ENCODE results near the gene SNAP29.

SNAP29 gene

DNA sequence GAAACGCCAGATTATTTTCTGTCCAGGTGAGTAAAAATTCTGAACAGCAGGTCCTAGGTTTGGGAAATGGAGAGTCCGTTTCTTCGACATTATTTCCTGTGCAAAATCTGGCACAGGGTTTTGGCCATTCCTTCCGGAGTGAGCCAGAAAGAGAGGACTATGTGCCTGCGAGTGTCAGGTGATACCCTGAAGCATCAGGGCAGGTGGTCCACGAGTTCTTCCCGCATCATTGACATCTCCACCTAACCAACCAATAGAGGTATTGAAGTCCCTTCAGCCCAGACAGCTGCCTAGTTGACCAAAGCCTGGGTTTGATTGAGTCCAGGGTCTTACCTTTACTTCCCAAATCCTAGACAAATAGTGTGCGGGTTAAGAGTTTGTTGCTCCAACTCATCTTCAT lies 808 bp downstream of the SNAP29 start:
- H3K27ac ChIP-seq (ENCODE audit: extremely low read depth, low read depth, low read length): no peak overlapping the region
- peaks cover 0 to 32% of the 10 kb centered on the region in 2 experiments; a peak in 1 of 3 replicates for H3K36me3 ChIP-seq (ENCODE audit: control insufficient read depth in 2 of 2, insufficient read depth in 1 of 2, low read length in 2 of 2)
- H3K4me1 ChIP-seq (ENCODE audit: control insufficient read depth, insufficient read depth, low read length): 0 out of 2 replicates have a peak, but pooled peaks cover 2% of the 10 kb centered on the region
- CTCF ChIA-PET: interaction anchor here (0.7 to 1.4 kb wide), 3 partner anchors 26 to 82 kb away, joined by 4 read pairs; no protein-coding TSS in a partner anchor
- peak overlapping the region; percentile 82 for H3K4me3 ChIP-seq (ENCODE audit: low read depth, low read length)
- POLR2A ChIA-PET: interaction anchor here (0.5 to 1.0 kb wide), 8 partner anchors 13 to 783 kb away, joined by 3 to 6 read pairs (median 4); no protein-coding TSS in a partner anchor
- TF ChIP-seq ZNF324 (tag by site-specific recombination; IDR thresholded peaks at IDR 0.05) (no peak), ZBTB1 (tag by site-specific recombination; IDR thresholded peaks at IDR 0.05) (no peak), ZNF654 (tag by site-specific recombination; IDR thresholded peaks at IDR 0.05; ENCODE audit: low read depth) (no peak), KLF9 (tag by site-specific recombination; IDR thresholded peaks at IDR 0.05; ENCODE audit: low read depth) (no peak), SETDB1 (IDR thresholded peaks at IDR 0.05; ENCODE audit: insufficient read length, low read length) (no peak), ZNF514 (tag by site-specific recombination; IDR thresholded peaks at IDR 0.05) (no peak), ZBTB7A (tag by site-specific recombination; IDR thresholded peaks at IDR 0.05; ENCODE audit: low read depth) (no peak), ZNF701 (tag by site-specific recombination; IDR thresholded peaks at IDR 0.05) (no peak), ZNF530 (tag by site-specific recombination; IDR thresholded peaks at IDR 0.05; ENCODE audit: low read depth) (no peak), ZFP3 (tag by site-specific recombination; IDR thresholded peaks at IDR 0.05; ENCODE audit: low read depth) (no peak), ZSCAN23 (tag by site-specific recombination; IDR thresholded peaks at IDR 0.05) (no peak), ZNF777 (tag by site-specific recombination; IDR thresholded peaks at IDR 0.05; ENCODE audit: borderline replicate concordance) (no peak), ZNF555 (tag by site-specific recombination; conservative IDR thresholded peaks at IDR 0.05) (no peak), GLI2 (tag by site-specific recombination; IDR thresholded peaks at IDR 0.05; ENCODE audit: borderline replicate concordance, low read depth) (no peak), ZNF664 (tag by site-specific recombination; IDR thresholded peaks at IDR 0.05) (no peak), HIC1 (tag by site-specific recombination; IDR thresholded peaks at IDR 0.05) (no peak), ZSCAN18 (tag by site-specific recombination; IDR thresholded peaks at IDR 0.05) (no peak)
- TF ChIP-seq, protein P1, sequence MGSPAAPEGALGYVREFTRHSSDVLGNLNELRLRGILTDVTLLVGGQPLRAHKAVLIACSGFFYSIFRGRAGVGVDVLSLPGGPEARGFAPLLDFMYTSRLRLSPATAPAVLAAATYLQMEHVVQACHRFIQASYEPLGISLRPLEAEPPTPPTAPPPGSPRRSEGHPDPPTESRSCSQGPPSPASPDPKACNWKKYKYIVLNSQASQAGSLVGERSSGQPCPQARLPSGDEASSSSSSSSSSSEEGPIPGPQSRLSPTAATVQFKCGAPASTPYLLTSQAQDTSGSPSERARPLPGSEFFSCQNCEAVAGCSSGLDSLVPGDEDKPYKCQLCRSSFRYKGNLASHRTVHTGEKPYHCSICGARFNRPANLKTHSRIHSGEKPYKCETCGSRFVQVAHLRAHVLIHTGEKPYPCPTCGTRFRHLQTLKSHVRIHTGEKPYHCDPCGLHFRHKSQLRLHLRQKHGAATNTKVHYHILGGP (tag by site-specific recombination; IDR thresholded peaks at IDR 0.05): no peak
- no peaks in the 10 kb centered on the region for H3K9me3 ChIP-seq (ENCODE audit: control insufficient read depth, insufficient read depth, low read depth, low read length)

GRCh38 chr22:20862540-20862939 lies 3.7 kb downstream of the SNAP29 start:
- POLR2A ChIA-PET: interaction anchor here (0.8 kb wide), 1 partner anchor 119 kb away, joined by 3 read pairs; the partner anchor contains the start of gene LZTR1
- CTCF ChIA-PET: interaction anchor here (0.6 to 2.1 kb wide), 2 partner anchors 23 to 38 kb away, joined by 3 to 8 read pairs; no protein-coding TSS in a partner anchor
- no peak for TF ChIP-seq EGR2 (tag by site-specific recombination; IDR thresholded peaks at IDR 0.05; ENCODE audit: low read depth)
- TF ChIP-seq HOXC10 (CRISPR knock-in tag; IDR thresholded peaks at IDR 0.05): no peak
- TF ChIP-seq ZNF280C (tag by site-specific recombination; IDR thresholded peaks at IDR 0.05): no peak
- TF ChIP-seq, protein P2, sequence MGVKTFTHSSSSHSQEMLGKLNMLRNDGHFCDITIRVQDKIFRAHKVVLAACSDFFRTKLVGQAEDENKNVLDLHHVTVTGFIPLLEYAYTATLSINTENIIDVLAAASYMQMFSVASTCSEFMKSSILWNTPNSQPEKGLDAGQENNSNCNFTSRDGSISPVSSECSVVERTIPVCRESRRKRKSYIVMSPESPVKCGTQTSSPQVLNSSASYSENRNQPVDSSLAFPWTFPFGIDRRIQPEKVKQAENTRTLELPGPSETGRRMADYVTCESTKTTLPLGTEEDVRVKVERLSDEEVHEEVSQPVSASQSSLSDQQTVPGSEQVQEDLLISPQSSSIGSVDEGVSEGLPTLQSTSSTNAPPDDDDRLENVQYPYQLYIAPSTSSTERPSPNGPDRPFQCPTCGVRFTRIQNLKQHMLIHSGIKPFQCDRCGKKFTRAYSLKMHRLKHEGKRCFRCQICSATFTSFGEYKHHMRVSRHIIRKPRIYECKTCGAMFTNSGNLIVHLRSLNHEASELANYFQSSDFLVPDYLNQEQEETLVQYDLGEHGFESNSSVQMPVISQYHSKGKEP (tag by site-specific recombination; IDR thresholded peaks at IDR 0.05): no peak
- no peak for TF ChIP-seq BCL11B (tag by site-specific recombination; IDR thresholded peaks at IDR 0.05; ENCODE audit: low read depth)
- TF ChIP-seq ZNF791 (tag by site-specific recombination; IDR thresholded peaks at IDR 0.05): no peak
- TF ChIP-seq PRDM1 (tag by site-specific recombination; IDR thresholded peaks at IDR 0.05): no peak
- no peak for TF ChIP-seq ZNF362 (tag by site-specific recombination; IDR thresholded peaks at IDR 0.05)
- TF ChIP-seq ZFP3 (tag by site-specific recombination; IDR thresholded peaks at IDR 0.05; ENCODE audit: low read depth): no peak

More at GRCh38 chr22:20862540-20862939, 3.7 kb downstream of the SNAP29 start:
- H3K27ac ChIP-seq (ENCODE audit: extremely low read depth, low read depth, low read length): no peak overlapping the region
- no peaks in the 10 kb centered on the region for H3K9me3 ChIP-seq (ENCODE audit: control insufficient read depth, insufficient read depth, low read depth, low read length)
- no peaks in the 10 kb centered on the region for H3K4me1 ChIP-seq (ENCODE audit: control insufficient read depth, insufficient read depth, low read length)
- H3K36me3 ChIP-seq (ENCODE audit: control insufficient read depth in 2 of 2, insufficient read depth in 1 of 2, low read length in 2 of 2): peaks cover 0 to 51% of the 10 kb centered on the region in 2 experiments; a peak in 1 of 3 replicates
- H3K4me3 ChIP-seq (ENCODE audit: low read depth, low read length): no peak overlapping the region
